HG02852 (cell line): ENCODE results near the gene SLC25A48.
A peak's percentile ranks its signal among the peaks of the same experiment; 100 is the strongest.
"Not testable (repeated sequence)": the region's sequence is repeated elsewhere in the genome, so short reads cannot be mapped to it uniquely, and the experiment has no call there.

ENCODE experiments used
- ATAC-seq: cut with Tn5 transposase; IDR thresholded peaks from one replicate; pipeline ENCODE4 v1.9.1; 2021; ENCODE audit warnings: mild to moderate bottlenecking, moderate library complexity; ENCODE audit not compliant: unreplicated experiment

The SLC25A48 gene

GRCh38 chr5:135829681-135830383 lies 4.6 kb upstream of the SLC25A48 start:
- no peak for ATAC-seq

GRCh38 chr5:135830384-135830700 lies 4.1 kb upstream of the SLC25A48 start:
- ATAC-seq: no peak

GRCh38 chr5:135830876-135831275 lies 3.6 kb upstream of the SLC25A48 start:
- no peak for ATAC-seq

- ATAC-seq: no peak
Measured at GRCh38 chr5:135831439-135831838, 3.0 kb upstream of the SLC25A48 start.

GRCh38 chr5:135831851-135832555 lies 2.5 kb upstream of the SLC25A48 start:
- ATAC-seq: no peak

GRCh38 chr5:135832941-135833920 lies 1.2 kb upstream of the SLC25A48 start:
- ATAC-seq: no peak

GRCh38 chr5:135833961-135834638 lies 363 bp upstream of the SLC25A48 start:
- peak; percentile 87 for ATAC-seq

GRCh38 chr5:135835766-135836165 lies 1.3 kb downstream of the SLC25A48 start:
- no peak for ATAC-seq

GRCh38 chr5:135838395-135838794 lies 3.9 kb downstream of the SLC25A48 start:
- not testable (repeated sequence) for ATAC-seq

GRCh38 chr5:135839566-135839965 lies 5.1 kb downstream of the SLC25A48 start:
- ATAC-seq: no peak

GRCh38 chr5:135840959-135841358 lies 6.5 kb downstream of the SLC25A48 start:
- ATAC-seq: no peak

- no peak for ATAC-seq
Measured at GRCh38 chr5:135842737-135843136, 8.3 kb downstream of the SLC25A48 start.

- no peak for ATAC-seq
Measured at GRCh38 chr5:135843571-135844337, 9.3 kb downstream of the SLC25A48 start.

GRCh38 chr5:135846311-135846710 lies 11.8 kb downstream of the SLC25A48 start:
- ATAC-seq: no peak

GRCh38 chr5:135847976-135848375 lies 13.5 kb downstream of the SLC25A48 start:
- no peak for ATAC-seq

- no peak for ATAC-seq
Measured at GRCh38 chr5:135850231-135850630, 15.8 kb downstream of the SLC25A48 start.

GRCh38 chr5:135850671-135851070 lies 16.2 kb downstream of the SLC25A48 start:
- no peak for ATAC-seq

- ATAC-seq: no peak
Measured at GRCh38 chr5:135851186-135851914, 16.9 kb downstream of the SLC25A48 start.
